ENCODE data around the gene RNF10.
A peak's percentile ranks its signal among the peaks of the same experiment; 100 is the strongest.

The RNF10 gene

GRCh38 chr12:120563495-120563894 lies 29.3 kb downstream of the RNF10 start:
- no peak for TF ChIP-seq ZFX (IDR thresholded peaks at IDR 0.05; ENCODE audit: borderline replicate concordance)

GRCh38 chr12:120571299-120571698 lies 37.1 kb downstream of the RNF10 start:
- no peak for TF ChIP-seq ZFX (IDR thresholded peaks at IDR 0.05; ENCODE audit: borderline replicate concordance)
- TF ChIP-seq CTCF (IDR thresholded peaks at IDR 0.05), result no peak
- H3K27ac ChIP-seq, result no peak overlapping the region

More at GRCh38 chr12:120563495-120563894, 29.3 kb downstream of the RNF10 start:
- H3K27ac ChIP-seq, result no peak overlapping the region

GRCh38 chr12:120573560-120573959 lies 39.4 kb downstream of the RNF10 start:
- TF ChIP-seq ZFX (IDR thresholded peaks at IDR 0.05; ENCODE audit: borderline replicate concordance), result no peak
- no peak for TF ChIP-seq CTCF (IDR thresholded peaks at IDR 0.05)
- no peak overlapping the region; the same call in 1 of the 2 replicates for H3K27ac ChIP-seq

GRCh38 chr12:120574106-120574505 lies 40.0 kb downstream of the RNF10 start:
- TF ChIP-seq ZFX (IDR thresholded peaks at IDR 0.05; ENCODE audit: borderline replicate concordance), result no peak
- TF ChIP-seq CTCF (IDR thresholded peaks at IDR 0.05), result no peak
- no peak overlapping the region; the same call in 1 of the 2 replicates for H3K27ac ChIP-seq

GRCh38 chr12:120579179-120579578 lies 45.0 kb downstream of the RNF10 start:
- TF ChIP-seq ZFX (IDR thresholded peaks at IDR 0.05; ENCODE audit: borderline replicate concordance) (no peak), CTCF (IDR thresholded peaks at IDR 0.05) (no peak)
- peak overlapping the region; percentile 22; the same call in 1 of the 2 replicates for H3K27ac ChIP-seq

- TF ChIP-seq ZFX (IDR thresholded peaks at IDR 0.05; ENCODE audit: borderline replicate concordance) (no peak), CTCF (IDR thresholded peaks at IDR 0.05) (no peak)
- peak within 1 kb of the TSS; percentile 68 for H3K27ac ChIP-seq
Measured at GRCh38 chr12:120580787-120581723, 46.9 kb downstream of the RNF10 start, which contains the start of gene POP5. TSS of gene POP5 (minus strand) at chr12:120581402. CDS start at chr12:120581362, 40 bp downstream.

- peak overlapping the region; percentile 68 for H3K27ac ChIP-seq
- TF ChIP-seq ZFX (IDR thresholded peaks at IDR 0.05; ENCODE audit: borderline replicate concordance) (no peak), CTCF (IDR thresholded peaks at IDR 0.05) (no peak)
Measured at GRCh38 chr12:120581998-120582397, 47.8 kb downstream of the RNF10 start.

Measured in 22Rv1 (cell line).